ENCODE measurements around the gene LMTK3. TPM values are rescaled to one million over a fixed set of nuclear protein-coding genes. Genes with fewer than 3 reads are reported as not detected.

The LMTK3 gene
- total and polyA plus RNA-seq, 9 of the 15 experiments (the other 6 are each of a cell fraction or from before 2014, with no cell fraction given): 0.35 to 12.3 (median 2.0) TPM; not detected in 2

- TF ChIP-seq ZBTB40 (IDR thresholded peaks at IDR 0.05) (no peak), ZBTB40 (CRISPR knock-in tag; IDR thresholded peaks at IDR 0.05) (no peak), HNRNPH1 (optimal IDR thresholded peaks at IDR 0.05; ENCODE audit: low read depth, low read length) (no peak), SRSF3 (IDR thresholded peaks at IDR 0.05; ENCODE audit: insufficient read depth, low read length) (no peak), CHD1 (IDR thresholded peaks at IDR 0.05; ENCODE audit: low read length) (no peak), RCOR1 (IDR thresholded peaks at IDR 0.05; ENCODE audit: borderline replicate concordance in 1 of 2, low read depth in 2 of 2, low read length in 2 of 2) (peak in 1 of 2 experiments; percentile 72; a peak in 2 of 4 replicates), HDAC3 (IDR thresholded peaks at IDR 0.05; ENCODE audit: borderline replicate concordance, partially characterized antibody) (no peak), POLR3G (IDR thresholded peaks at IDR 0.05; ENCODE audit: extremely low read depth, insufficient read length, insufficient replicate concordance) (no peak), ZFP36 (IDR thresholded peaks at IDR 0.05; ENCODE audit: low read depth, low read length, partially characterized antibody) (peak; percentile 86), SREBF1 (IDR thresholded peaks at IDR 0.05; ENCODE audit: borderline replicate concordance, low read depth, low read length) (no peak), CHD2 (IDR thresholded peaks at IDR 0.05; ENCODE audit: low read depth, low read length) (no peak), ZNF384 (IDR thresholded peaks at IDR 0.05; ENCODE audit: low read depth, low read length) (0 out of 2 replicates have a peak, but pooled peaks have one; percentile 28), RBM25 (IDR thresholded peaks at IDR 0.05; ENCODE audit: low read depth, low read length, severe bottlenecking) (peak; percentile 92), SIX5 (IDR thresholded peaks at IDR 0.05; ENCODE audit: borderline replicate concordance in 1 of 2, insufficient read depth in 1 of 2, low read depth in 1 of 2, low read length in 2 of 2) (no peak), ZNF140 (CRISPR knock-in tag; IDR thresholded peaks at IDR 0.05) (no peak), SMARCA5 (IDR thresholded peaks at IDR 0.05) (peak; percentile 72; the same call in 1 of the 2 replicates)
Measured at GRCh38 chr19:48554385-48555091, 42.9 kb upstream of the LMTK3 start (continued).
